Glomerular visceral epithelial cell (primary cell): Measurements from ENCODE around the gene EFCAB9.

Experiments
- DNase-seq: peaks from one replicate; pipeline ENCODE4 v3.0.0-alpha.2; 2016; ENCODE audit errors: extremely low spot score

Gene EFCAB9

DNA sequence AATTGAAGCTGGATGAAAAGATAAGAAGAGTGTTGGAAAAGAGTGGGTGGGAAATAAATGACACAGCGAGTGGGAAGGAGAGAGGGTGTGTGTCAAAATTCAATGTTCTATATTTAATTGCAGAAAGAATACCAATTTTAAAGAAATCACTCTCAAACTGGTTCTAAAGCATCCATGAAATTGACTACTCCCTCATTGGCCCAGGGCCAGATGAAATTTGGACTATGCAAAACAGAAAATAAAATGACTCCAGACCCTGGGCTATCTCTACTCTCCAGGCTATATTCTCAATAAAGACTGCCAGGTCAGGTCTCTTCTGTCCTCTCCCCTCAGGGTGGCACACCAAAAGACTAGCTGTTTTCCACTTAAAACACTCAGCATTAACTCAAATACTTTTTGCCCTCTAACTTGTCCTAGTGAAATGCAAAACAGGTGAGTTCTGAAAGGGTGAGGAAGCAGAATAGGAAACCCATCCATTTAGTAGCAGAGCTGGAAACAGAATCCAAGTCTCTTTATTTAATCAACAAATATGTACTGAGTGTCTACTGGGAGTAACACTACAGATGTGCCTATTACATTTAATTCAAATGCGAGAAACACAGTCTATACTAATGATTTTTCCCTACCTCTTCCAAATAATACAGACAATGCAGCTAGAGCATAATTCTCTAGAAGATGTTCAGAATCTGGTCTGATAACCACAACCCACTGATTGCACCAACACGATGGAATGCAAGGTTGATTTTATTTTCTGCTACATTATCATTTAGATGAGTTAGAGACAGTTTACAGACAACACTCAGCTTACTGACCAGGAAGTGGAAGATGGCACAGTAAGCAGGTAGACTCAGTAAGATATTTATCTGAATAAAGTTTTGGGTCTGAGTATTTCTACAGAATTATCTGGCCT, 42.1 kb downstream of the EFCAB9 start:
- peak; percentile 7 for DNase-seq

DNA sequence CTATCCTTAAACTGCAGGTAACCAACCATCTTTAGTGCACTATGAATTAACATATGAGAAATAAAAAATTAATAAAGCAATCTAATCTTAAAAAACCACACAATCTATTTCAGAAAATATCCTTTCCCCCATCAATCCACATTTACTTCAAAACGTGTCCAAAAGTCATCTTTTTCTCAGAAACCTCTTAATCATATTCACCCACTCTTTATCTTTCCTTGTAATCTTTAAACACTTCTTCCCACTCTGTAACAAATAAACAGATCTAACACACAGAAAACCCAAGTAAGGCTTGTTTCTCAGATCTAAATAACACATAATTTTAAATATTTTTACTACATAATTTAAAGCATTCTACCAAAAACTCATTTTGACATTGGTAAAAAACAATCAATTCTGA, 44.4 kb downstream of the EFCAB9 start:
- no peak for DNase-seq

DNA sequence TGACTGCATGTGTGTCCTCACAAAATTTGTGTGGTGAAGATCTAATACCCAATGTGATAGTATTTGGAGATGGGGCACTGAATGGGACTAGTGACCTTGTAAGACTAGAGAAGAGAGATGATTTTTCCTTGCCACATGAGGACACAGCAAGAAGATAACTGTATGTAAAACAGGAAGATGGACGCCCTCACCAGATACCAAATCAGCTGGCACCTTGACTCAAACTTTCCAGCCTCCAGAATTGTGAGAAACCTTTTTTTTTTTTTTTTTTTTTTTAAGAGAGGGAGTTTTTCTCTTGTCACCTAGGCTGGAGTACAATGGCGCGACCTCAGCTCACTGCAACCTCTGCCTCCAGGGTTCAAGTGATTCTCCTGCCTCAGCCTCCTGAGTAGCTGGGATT, 49.3 kb downstream of the EFCAB9 start:
- DNase-seq, result no peak

DNA sequence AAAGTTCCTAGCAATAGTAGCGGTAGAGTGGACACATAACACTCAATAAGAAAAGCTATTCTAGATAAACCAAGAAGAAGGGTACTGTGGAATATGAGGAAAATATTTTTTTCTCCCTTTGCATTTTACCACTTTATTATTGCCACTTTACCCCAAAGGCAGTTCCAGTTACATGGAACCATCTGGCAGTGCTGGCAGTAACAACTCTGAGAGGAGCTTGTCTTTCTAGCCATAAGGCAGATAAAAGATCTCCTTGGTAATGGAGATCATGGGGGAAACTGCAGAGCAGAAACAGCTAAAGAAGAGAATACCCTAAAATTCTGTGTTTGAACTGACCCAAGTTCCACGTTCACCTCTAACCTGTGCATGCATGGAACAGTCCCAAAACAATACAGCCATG, 51.1 kb downstream of the EFCAB9 start:
- no peak for DNase-seq

DNA sequence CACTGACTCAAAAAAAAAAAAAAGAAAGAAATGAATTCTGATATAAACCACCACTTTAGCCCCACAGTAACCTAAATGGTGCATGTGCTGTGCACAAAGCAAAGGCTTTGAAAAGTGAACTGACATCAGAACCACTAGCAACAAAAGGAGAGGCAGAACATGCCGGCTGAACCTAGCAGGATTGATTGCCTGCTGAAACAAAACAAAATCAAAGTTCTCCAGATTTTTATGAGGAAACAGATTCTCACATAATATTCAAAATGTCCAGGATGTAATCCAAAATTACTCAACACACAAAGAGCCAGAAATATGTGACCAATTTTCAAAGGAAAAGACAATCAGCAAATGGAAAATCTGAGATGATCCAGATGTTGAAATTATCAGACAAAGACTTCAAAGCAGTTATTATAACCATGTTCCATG, 51.7 kb downstream of the EFCAB9 start:
- no peak for DNase-seq

DNA sequence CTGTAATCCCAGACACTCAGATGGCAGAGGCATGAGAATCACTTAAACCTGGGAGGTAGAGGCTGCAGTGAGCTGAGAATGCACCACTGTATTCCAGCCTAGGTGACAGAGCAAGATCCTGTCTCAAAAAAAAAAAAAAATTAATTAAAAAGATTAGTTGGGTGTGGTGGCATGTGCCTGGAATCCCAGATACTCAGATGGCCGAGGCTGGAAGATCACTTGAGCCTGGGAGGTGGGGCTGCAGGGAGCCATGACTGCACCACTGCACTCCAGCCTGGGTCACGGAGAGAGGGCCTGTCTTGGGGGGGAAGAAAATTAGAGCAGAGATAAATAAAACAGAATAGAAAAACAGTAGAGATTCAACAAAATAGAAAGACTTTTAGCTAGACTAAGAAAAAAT, 54.7 kb downstream of the EFCAB9 start:
- DNase-seq, result no peak

DNA sequence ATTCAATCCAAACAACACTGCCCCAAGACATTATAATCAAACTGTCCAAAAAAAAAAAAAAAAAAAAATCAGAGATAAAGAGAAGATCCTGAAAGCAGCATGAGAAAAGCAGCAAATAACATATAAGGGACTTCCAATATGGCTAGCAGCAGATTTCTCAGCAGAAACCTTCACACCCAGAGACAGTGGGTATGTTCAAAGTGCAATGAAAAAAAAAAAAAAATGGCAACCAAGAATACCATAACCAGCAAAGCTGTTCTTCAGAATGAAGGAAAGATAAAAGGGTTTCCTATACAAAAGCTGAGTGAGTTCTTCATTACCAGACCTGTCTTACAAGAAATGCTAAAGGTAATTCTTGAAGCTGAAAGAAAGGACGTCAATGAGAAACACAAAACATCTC, 57.4 kb downstream of the EFCAB9 start:
- DNase-seq, result no peak

DNA sequence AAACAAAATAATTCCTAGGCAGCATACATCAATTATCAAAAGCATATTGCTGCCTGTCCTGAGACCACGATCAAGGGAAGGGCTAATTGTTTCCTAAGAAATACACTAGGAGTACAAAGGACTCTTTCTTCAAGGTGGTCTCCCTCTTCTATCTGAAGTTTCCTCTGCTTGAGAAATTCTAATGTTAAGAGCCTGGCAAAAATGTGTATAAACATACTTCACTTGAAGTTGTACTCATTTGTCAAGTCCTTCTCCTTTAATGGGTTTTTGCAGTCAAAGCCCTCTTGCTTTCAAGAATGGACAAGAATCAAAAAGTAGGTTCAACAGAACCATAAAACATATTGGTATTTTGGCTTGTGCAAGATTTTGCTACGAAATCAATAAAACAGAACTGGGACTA, 58.5 kb downstream of the EFCAB9 start:
- DNase-seq, result no peak
